HTR-8/SVneo (cell line): ENCODE results near the gene PHF19.

Experiments
- DNase-seq: peaks from one replicate; pipeline ENCODE4 v3.0.0; 2011; ENCODE audit warnings: low spot score, mixed read lengths; ENCODE audit not compliant: insufficient read length
- FAIRE-seq: peaks from 2 replicates; lab custom pipeline; 2011; peaks lifted over from hg19 to GRCh38; lab: Jason Lieb, UNC

The PHF19 gene

DNA sequence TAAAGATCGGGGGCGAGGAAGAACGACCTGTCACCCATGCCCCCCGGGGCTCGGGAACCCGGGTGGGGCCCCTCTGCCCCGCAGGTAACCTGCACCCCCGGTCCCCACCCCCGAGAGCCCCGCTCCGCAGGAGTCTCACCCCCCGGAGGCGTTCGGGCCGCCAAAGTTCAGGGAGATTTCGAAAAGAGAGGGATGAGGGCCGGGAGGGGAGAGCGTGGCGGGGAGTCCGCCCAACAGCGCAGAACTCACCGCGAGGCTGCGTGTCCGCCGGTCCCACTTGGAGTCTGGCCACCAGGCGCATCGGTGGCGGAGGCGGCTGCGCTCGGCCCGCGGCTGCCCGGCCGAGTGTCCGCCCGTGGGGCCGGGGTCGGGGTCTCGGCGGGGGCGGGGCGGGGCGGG lies at the start of gene PHF19:
Gene PHF19 (minus strand): TSS at position 347 of the 399 bp plus-strand sequence. CDS start 2,447 bp downstream, outside the sequence.
- no peak for FAIRE-seq
- peak; percentile 28 for DNase-seq

- FAIRE-seq: no peak
Measured at GRCh38 chr9:120926397-120926928, 49.5 kb upstream of the PHF19 start, which contains the start of gene TRAF1. TRAF1 (minus strand) TSS chr9:120926796; CDS start chr9:120926075, 721 bp downstream.

DNA sequence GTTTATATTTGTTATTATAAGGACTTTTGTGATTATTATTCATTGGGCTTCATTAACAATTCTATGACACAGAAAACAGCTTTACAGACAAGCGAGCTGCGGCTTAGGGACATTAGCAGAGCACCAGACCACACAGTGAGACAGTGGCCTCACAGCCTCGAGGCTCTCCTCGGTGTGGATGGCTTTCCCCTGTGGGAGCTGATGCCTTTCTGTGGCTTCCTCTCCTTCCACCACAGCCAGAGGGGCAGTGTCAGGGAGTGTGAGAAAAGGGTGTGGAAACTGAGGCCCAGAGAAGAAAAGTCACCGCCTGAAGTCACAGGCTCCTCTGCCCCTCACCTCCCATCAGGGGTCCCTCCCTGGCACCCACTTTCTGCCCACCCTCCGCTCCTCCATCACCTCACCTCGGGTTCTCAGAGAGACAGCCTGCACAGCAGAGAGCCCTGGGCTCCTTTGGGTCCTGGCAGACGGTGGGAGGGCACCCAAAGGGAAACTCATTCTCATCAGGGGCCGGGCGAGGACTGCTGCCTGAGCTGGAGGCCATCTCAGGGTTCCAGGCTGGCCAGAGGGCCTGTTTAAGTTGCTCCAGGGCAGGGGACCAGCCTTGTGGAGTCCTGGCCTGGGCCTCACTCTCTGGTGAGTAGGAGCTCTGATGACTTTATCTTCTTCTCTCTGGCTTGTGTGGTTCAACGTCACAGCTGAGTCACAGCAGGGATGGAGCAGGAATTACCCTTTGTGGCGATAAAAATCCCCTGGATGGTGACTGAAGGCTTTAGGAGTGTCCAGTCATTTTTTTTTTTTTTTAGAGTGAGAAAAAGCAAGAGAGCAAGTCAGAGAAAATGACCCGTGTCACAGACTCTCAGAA lies 48.8 kb upstream of the PHF19 start:
- FAIRE-seq: no peak
- DNase-seq: peak; percentile 45

More at GRCh38 chr9:120926397-120926928, 49.5 kb upstream of the PHF19 start, which contains the start of gene TRAF1:
- no peak for DNase-seq

- FAIRE-seq (no peak), DNase-seq (no peak)
Measured at GRCh38 chr9:120924698-120925534, 47.9 kb upstream of the PHF19 start.

DNA sequence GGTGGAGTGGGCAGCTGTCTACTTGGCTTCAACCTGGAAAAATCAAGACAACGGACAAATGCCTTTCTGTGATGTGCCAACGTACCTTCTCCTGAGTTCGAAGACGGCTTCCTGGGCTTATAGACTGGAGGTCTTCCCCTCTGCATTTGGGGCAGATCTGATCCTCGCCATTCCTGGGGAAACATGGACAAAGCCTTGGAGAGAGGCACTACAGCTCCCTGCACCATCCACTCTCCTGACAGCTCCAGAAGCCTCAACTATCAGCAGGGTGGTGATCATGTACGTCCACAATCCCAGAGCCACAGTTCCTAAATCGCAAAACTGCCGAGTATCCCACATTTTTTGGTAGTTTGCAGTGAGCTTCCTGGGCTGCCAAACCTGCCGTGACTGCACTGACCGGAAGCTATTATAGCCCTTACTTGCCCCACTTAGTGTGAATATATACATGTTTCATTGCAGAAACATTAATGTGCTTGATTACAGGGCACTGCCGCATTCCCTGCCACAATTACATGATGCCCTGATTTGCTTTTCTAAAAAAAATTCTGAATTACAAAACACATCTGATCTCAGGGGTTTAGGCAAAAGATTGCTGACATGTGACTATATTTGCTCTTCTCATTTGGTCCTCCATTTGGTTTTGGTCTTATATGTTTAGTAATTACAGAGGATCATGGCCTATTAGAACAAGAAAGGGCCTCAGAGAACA lies 46.8 kb upstream of the PHF19 start:
- DNase-seq: no peak

GRCh38 chr9:120922404-120923195 lies 45.6 kb upstream of the PHF19 start:
- DNase-seq (no peak), FAIRE-seq (no peak)

More for the DNA sequence above, 46.8 kb upstream of the PHF19 start:
- FAIRE-seq: no peak

DNA sequence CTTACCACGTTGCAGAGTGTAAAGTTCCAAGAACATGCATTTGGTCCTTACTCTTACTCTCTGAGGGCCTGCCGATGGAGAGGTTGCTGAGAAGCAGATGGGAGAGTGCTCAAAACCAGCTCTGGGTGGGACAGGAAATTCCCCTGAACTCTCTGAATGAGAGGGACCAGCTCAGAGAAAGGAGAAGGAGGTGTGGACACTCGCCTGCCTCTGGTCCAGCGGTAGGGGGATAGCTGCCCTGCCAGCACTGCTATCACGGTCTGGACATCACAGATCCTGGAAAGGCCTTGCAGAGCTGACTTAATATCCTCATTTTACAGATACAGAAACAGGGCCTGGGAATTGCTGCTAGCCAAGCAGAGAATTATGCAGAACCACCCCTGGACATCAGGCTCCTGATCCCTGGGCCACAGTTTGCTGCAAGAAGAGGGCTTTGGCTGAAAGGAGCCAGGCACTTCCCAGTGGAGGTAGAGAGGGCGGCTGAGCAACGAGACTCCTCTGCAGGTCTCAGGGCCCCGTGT lies 44.7 kb upstream of the PHF19 start:
- no peak for FAIRE-seq
- DNase-seq: no peak

DNA sequence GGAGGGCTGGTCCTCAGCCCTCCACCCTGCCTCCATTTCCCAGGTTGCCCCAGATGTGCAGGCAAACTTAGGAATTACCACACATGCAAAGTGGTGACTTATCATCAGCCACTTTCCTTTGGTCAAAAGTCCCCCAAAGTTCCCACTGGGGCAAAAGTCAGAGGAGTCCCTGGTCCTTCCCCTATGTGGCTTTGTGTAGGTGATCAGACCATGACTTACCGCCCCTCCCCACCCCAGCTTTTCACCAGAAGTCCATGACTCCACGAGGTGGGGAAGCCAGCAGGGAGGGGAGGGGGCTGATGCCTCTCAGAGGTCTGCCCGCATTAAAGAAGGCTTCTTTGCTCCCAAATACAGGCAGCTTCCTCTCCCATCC lies 43.8 kb upstream of the PHF19 start:
- FAIRE-seq: no peak
- DNase-seq: no peak

- FAIRE-seq (no peak), DNase-seq (no peak)
Measured at GRCh38 chr9:120919843-120920805, 43.1 kb upstream of the PHF19 start.

- DNase-seq (no peak), FAIRE-seq (no peak)
Measured at GRCh38 chr9:120918931-120919842, 42.2 kb upstream of the PHF19 start.

DNA sequence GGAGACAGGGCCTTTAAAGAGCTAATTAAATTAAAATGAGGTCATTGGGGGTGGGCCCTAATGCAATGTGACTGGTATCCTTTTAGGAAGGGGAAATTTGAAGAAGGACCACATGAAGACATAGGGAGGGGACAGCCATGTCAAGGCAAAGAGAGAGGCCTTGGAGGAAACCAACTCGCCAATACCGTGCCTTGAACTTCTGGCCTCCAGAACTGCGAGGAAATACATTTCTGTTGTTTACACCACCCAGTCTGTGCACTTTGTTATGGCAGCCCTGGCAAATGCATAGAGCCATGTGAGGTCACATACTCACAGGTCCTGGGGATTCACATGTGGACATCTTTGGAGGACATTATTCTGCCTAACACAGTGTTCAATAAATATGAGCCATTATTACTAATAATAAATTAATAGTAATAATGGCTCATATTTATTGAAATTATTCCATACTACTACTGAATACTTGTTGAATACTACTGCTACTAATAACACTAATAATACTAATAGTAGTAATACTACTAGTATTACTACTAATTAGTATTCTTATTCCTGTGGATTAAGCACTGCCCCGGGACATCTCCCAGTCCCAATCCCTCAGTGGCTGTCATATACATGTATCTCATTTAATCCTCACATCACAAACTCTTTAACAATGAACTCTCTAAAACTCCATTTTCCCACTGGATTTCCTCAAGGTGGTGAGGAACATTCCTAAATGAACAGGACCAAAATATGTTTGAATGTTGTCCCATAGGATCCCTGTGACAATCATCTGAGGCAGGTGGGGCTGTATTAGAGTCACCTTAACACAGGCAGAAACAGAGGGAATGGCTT lies 41.2 kb upstream of the PHF19 start:
- FAIRE-seq (no peak), DNase-seq (no peak)

DNA sequence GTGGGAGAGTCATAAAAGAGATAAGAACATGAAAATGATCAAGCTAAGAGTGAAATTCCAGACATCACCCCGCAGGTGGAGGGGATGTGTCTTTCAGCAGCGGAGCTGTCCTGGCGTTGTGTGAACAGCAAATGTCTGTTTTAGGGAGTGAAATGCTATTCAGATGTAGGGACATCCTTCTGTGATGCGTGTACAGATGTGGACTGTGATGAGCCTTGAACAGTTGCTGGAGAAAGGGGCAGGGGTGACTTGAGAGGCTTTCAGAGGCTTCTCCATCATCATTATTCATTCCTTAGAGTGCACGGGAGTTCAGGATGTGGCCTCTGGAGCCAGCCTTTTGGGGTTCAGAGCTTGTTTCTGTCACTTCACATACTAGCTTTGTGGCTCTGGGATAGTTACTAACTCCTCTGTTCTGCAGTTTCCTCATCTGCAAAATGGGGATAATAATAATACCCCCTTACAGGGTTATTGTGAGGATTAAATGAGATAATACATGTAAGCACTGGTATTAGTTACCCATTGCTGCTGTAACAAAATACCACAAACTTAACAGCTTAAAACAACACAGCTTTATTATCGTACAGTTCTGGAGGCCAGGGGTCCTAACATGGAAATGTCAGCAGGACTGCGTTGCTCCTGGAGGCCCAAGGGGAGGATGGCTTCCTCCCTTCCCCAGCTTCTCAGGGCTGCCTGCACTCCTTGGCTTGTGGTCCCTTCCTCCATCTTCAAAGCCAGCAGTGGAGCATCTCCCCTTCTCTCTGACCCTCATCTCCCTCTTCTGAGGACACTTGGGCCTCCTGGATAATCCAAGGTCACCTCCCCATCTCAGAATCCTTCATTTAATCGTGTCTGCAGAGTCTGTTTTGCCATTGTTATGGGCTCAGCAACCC lies 40.2 kb upstream of the PHF19 start:
- FAIRE-seq (no peak), DNase-seq (no peak)

- FAIRE-seq: no peak
- DNase-seq: no peak
Measured at GRCh38 chr9:120916588-120916987, 39.6 kb upstream of the PHF19 start.

GRCh38 chr9:120915854-120916470 lies 39.0 kb upstream of the PHF19 start:
- FAIRE-seq (no peak), DNase-seq (no peak)

- no peak for FAIRE-seq
- no peak for DNase-seq
Measured at GRCh38 chr9:120914953-120915352, 38.0 kb upstream of the PHF19 start.
